NCI-H187 (cell line): ENCODE measurements around the gene CAMSAP2.

Source experiments
- DNase-seq, 2 experiments: peaks; one replicate each; lab custom pipeline; 2025; lab: John Stamatoyannopoulos, UW

Gene CAMSAP2, protein sequence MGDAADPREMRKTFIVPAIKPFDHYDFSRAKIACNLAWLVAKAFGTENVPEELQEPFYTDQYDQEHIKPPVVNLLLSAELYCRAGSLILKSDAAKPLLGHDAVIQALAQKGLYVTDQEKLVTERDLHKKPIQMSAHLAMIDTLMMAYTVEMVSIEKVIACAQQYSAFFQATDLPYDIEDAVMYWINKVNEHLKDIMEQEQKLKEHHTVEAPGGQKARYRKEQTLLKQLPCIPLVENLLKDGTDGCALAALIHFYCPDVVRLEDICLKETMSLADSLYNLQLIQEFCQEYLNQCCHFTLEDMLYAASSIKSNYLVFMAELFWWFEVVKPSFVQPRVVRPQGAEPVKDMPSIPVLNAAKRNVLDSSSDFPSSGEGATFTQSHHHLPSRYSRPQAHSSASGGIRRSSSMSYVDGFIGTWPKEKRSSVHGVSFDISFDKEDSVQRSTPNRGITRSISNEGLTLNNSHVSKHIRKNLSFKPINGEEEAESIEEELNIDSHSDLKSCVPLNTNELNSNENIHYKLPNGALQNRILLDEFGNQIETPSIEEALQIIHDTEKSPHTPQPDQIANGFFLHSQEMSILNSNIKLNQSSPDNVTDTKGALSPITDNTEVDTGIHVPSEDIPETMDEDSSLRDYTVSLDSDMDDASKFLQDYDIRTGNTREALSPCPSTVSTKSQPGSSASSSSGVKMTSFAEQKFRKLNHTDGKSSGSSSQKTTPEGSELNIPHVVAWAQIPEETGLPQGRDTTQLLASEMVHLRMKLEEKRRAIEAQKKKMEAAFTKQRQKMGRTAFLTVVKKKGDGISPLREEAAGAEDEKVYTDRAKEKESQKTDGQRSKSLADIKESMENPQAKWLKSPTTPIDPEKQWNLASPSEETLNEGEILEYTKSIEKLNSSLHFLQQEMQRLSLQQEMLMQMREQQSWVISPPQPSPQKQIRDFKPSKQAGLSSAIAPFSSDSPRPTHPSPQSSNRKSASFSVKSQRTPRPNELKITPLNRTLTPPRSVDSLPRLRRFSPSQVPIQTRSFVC (N-terminal part only)

DNA sequence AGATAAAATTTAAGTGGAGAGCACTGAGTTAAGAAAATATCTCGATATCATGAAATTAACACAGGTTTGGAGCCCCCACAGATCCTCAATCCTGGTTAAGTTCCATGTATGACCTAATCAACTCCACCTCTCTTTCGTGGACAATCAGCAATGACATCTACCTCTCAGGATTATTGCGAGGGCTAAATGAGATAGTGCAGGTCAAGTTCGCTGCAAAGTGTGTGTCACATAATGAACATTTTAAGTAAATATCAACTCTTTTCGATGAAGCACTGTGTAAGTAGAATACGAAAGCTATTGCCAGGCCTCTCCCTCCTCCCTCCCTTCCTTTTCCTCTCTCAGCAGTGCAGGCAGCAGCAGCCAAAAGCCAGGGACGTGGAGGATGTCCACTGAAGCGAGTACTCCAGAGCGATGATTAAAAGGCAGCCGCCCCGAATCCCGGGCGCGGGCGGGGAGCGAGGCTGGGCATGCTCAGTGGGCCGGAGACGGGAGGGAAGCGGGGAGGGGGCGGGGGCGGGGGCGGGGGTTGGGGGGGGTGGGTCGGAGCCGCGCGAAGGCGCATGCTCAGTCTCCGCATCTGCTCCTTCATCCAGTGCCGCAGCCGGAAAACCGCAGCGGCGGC is at the start of gene CAMSAP2:
Gene CAMSAP2, plus strand, starts transcription at position 567 of the 622 bp plus-strand sequence. CDS start 935 bp downstream, outside the sequence.
- peak in 1 of 2 experiments; percentile 66 for DNase-seq

DNA sequence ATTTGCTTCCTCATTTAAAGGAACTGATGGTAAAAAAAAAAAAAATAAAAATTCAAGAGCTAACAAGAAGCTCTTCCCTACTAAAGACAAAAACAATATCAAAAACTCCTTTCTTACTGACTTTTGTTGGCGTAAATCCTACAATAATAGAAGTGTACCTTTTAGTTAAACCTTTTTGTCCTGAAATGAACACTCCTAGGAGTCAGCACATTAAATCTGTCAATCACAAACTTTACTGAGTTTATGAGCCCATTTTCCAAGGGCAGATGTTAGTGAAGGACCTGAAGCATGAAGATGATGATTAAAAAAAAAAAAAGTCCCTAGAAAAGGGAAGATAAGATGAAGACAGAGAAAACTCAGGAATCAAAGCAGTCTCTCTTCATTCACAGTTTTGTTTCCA is 46.4 kb upstream of the CAMSAP2 start:
- no peak for DNase-seq

DNA sequence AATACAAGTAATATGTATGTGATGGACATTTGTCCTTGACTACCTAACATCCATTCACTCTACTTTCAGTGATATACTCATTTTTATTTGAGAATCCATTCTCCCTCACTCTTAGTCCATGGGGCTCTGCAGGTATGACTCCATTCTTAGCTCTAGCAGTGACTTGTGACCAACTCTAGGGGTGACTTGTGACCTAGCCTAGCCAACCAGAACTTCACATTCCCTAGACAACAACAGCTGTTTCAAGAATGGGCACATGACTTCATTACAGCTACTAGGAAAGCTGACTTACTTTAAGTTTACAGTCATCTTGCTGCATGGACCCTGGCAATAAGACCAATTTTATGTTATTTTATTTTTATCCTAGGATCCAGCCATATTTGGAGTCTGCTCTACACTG is 45.4 kb upstream of the CAMSAP2 start:
- no peak for DNase-seq

DNA sequence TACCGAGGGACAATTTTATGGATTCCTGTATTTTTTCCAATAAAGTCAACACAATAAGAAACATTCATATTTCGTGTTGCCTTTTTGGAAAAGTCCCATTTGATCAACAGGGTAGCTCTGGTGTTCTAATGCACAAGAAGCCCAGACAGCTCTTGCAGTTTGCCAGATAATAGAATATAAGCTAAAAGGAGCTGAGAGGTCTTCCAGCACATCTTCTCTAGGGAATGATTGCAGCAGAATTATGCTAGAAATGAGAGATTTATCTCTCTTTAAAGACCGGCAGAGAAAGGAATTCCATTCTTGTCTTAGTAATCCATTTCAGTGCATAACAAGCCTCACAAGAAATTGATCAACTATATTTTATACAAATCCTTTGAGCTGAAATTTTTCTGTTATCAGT is 44.0 kb upstream of the CAMSAP2 start:
- DNase-seq = no peak

DNA sequence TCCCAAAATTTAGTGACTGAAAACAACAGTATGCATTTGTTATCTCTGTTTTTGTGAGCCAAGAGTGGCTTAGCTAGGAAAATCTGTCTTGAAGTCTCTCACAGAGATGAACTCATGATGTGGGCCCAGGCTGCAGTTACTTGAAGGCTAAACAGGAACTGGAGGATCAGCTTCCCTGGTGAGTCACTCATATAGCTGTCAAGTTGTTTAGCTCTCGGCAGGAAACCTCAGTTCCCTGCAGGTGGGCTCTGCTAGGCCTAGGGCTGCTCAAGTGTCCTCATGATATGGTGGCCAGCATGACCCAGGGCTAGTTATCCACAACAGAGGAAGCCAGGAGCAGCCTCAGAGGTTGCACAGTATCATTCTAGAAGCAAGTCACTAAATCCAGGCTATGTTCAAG is 38.8 kb upstream of the CAMSAP2 start:
- no peak for DNase-seq

DNA sequence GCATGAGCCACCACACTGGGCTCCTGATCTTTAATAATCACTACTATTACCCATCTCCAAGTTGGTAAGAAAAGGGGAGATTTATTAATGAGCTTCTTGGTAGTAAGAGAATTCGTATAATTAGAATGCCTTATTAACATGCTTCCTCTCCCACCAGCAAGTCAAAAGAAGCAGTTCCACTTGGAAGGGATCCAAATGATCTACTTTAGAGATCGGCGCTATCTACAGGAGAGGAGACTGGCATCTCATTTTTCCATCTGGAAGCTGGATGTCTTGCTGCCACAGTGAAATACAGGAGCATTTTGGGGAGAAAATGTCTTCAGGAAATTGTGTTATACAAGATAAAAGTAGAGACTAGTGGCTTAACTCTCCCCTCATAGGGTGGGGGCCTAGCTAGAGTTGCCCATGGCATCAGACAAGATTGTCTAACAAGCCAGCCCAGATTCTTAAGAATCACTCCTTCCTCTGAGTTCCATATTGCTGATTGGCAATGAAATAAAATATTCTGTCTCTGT is 33.6 kb upstream of the CAMSAP2 start:
- DNase-seq = no peak

DNA sequence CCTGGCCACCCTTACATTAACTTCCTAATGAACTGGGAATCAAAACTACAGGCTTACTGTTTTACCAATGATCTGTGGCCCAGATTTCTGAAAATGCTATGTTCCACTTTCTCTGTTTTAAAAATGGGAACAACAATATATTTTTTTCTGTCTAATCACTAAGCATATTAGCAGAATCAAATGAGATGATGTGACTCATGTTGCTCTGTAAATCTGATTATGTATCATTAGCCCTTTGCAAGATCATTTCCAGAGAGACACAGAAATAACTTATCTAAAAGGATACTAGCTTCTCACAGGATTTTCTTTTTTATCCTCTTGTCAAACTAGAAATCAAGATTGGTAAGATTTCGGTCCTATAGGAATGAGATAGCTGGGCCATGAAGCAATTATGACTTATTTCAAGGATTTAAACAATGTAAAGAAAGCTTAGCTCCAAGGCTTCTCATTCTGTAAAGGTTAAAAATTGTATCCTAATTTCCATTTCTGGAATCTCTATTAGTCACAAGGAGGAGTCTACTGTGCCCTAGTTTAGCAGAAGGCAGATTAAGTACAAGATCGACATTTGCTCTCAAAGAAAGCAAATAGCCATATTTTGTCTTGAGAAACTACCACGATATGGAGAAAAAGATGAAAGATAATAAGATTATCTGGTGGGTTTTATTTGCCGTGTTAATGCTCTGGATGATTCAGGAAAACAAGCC is 32.4 kb upstream of the CAMSAP2 start:
- no peak for DNase-seq

DNA sequence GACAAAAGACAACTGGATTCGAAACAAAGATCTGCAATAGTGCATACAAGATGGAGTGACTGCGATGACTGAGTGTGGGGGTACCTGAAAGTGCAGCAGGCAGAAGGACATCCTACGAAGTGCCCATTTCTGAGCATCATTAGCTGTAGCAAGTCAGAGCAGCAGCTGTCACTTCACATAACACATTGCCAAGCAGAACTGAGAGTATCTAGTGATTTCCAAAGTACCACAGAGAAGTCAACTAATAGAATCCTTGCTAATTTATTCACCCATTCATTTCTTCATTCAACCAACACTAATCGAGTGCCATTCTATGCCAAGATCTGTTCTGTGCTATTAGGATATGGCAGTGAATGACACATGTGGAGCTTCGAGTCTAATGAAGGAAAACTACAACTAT is 31.6 kb upstream of the CAMSAP2 start:
- DNase-seq = no peak

DNA sequence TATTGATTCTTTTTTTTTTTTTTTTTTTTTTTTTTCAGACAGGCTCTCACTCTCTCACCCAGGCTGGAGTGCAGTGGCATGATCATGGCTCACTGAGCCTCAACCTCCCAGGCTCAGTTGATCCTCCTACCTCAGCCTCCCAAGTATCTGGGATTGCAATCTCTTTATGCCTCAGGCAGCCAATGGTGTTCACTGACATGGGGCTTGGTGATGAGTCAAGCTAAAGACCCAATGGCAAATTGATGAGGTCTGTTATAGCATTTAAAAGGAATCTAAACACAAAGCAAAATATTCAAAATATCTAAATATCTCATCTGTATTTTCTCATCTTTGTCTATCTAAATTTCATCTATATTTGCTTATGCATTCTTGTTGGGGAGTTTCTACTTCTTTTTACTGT is 30.5 kb upstream of the CAMSAP2 start:
- no peak for DNase-seq

DNA sequence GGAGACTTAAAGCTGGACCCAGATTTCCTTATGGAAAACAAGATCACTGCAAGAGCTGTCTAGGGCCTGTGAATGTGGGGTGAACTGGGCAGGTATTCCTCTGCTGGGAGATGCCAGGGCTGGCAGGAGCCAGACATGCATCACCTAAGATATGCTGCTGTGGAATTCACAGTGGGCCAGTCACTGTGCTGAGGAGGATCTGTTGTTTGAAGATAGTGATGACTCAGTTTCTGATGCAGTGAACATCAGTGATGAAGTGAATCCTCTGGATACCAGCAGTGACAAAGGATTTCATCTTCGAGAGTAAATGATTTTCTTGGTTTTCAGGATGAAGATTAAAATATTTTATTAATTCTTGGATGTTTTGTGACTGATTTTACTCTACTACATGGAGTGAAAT is 29.9 kb upstream of the CAMSAP2 start:
- no peak for DNase-seq

DNA sequence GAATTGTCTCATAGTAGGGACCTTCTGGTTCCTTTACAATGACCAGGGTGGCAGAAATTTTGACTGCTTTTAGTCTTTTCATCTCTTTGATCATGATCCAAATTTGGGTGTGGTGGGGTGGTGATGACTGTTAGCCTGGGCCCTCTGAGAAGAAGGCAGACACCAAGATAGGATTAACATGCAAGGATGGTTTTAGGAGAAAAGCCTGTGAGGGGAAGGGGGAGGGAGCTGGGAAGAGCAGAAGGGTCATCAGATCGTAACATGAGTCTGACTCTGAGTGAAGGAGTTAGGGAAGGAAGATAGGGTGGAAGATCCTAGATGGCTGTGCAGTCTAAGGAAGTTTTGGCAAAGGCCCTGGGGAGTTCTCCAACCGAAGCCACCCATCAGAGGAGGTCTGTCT is 28.5 kb upstream of the CAMSAP2 start:
- no peak for DNase-seq

DNA sequence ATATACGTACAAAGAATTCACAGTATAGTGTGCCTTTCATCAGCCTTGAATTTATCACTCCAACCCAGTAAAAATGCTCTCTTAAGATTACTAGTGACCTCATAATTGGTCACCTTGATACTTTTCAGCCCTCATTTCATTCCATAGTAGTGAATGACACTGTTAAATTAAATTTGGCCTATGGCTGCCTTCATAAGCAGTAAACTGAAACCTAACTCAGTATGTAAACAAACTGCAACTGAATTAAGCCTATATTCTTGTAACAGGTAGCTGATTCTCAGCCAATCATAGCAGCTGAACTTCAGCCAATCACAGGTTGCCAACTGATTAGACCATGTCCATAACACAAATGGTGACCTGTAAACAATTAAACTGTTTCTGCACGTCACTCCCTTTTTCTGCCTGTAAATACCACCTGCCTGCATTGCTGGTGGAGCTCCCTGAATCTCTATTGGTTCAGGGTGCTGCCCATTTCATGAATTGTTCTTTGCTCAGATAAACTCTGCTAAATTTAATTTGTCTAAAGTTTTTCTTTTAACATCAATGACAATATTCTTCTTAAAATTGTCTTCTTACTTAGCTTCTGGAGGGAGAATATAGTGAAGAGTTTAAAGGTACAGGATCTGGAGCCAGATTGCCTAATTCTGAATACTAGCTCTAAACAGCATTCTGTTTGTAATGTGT is 24.0 kb upstream of the CAMSAP2 start:
- DNase-seq = no peak

DNA sequence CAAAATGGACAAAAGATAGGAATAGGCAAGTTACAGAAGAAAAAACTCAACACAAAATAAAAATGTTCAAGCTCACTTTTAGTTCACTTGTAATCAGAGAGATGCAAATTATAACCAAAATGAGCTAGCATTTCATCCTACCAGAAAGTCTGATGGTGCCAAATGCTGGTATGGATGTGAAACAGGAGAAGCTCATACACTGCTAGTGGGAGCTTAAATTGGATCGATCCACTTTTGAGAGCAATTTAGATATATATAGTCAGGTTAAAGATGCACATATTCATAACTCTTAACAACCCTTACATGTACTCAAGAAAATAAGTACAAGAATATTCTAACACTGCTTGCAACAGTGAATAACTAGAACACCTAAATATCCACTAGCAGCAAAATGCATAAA is 18.5 kb upstream of the CAMSAP2 start:
- DNase-seq = no peak

DNA sequence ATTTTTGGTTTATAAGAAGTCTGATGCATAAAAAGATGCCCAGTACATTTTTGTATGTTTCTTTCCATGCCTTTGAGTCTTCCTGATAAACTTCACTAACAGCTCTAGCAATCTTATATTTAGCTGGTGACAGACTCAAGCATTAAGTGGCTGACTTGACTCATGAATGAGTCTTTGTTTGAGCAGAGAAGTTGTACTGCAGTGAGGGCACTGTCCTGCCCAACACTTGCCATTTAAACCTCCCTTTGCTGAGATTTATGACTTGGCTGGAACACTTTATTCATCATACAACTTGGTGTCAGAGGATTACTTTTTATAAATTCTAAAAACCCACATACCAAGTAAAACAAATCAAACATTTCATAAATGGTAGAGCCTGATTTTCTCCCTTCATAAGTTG is 14.6 kb upstream of the CAMSAP2 start:
- no peak for DNase-seq

DNA sequence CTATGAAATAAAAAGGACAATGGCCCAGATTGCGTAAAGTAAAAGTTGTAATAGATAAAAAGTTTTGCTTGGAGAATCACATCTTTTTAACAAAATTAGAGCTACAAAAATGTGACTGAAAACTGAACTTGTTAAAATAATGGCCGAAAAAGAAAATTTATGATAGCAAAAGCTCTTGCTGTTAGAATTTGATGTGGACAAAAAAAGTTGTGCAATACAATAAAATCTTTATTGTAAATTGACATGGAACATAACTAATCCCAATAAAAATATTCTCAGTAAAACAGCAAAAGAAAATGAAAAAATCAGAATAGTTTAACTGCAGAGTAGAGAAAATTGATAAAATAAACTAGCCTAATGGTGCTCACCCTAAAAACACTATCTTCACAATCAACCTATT is 11.4 kb upstream of the CAMSAP2 start:
- DNase-seq = no peak

DNA sequence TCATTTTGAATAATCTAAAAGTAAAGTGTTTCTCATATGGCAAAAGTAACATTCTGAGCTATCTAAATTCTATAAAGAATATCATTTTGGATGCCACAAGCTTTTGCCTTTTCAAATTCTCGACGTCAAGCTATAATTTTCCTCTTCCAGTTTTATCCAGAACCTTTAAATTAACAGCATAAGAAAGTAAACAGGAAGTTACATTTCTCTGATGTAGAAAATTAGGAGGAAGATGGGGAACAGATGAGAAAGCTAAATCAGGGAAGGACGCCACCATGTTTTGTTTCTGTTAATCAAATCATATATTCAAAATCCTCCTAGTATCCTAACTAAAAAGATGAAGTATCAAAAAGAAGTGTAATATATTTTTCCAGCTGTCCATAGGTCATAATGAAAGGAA is 8.8 kb upstream of the CAMSAP2 start:
- DNase-seq = no peak

DNA sequence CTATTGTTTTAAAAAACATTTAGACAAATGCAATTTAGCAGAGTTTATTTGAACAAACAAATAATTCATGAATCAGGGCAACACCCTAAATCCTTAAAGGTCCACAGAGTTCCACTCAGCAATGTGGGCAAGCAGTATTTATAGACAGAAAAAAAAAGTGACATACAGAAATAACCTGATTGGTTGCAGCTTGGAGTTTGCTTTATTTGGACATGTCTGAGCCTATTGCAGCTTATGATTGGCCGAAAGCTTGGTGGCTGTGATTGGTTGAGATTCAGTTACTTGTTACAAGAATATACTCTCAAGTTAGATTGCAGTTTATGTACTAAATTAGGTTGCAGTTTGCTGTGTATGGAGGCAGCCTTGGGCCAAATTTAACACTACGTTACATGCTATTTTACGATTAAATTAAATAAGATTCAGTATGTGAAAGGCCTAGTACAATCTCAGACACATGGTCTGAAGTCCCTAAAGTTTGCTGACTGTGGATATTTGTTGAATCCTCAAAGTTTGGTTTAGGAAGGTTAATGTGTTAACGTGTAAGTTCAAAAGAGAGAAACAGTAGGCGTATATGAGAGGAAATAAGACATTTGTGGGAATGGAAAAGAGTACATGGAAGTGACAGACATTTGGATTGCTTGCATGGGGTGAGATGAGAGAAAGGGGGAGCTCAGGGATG is 6.9 kb upstream of the CAMSAP2 start:
- no peak for DNase-seq

DNA sequence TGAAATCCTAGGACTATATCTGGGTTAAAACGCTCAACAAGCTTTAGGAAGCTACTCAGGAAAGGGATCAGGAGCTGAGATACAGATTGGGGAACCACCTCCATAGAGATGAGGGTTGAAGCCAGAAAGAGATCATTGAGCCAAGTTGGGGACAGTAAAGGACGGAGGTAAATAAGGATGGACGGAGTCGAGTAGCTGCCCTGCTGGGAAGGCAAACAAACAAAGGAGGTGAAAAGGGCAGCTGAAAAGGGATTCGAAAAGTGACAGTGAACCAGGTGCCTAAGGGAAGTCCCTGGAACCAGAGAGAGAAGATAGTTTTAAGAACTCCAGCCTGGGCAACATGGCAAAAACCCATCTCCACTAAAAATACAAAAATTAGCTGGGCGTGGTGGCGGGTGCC is 6.3 kb upstream of the CAMSAP2 start:
- no peak for DNase-seq

DNA sequence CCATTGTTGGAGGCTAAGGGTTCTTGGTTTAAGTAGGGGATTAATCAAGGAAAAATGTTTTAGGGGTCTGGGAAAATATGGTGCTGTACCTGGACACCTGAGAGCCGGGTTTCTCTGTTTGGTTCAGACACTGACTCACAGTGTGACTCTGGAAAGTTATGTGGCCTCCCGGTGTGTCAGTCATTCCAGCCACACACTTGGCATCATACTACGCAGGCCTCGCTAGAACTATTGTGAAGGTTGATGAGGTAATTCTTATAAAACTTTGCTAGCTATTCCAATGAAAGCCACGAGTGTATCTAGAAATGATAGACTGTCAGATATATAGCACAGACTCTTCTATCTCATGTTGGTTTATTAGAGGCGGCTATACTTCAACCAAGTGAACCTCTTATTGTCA is 4.8 kb upstream of the CAMSAP2 start:
- DNase-seq = no peak

DNA sequence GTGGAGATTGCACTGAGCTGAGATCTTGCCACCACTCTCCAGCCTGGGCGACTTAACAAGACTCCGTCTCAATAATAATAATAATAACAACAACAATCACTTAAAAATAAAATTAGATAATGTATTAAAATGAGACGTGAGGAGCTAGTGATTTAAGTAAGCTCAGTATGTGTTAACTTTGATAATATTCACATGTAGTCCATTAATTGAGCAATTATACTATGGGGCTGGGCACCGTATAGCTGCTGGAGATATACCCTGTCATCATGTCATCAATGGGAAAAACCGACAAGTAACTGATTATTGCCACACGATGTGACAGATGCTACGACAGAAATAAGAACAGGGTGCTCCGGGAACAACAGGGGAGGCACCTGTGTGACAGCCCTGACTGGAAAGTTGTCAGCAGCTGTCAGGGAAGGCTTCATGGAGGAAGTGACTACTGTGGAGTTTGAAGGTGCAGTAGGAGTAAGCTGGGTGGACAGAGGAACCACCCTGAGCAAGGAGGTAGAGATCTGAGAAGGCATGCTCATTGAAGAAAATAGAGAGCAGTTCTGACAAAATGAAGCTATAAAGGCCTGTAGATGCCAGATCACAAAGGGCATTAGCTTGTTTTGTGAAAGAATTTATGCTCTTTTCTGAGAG is 924 bp upstream of the CAMSAP2 start:
- no peak for DNase-seq
